ENCODE results near the gene C4orf50.

The C4orf50 gene

GRCh38 chr4:5942947-5943346 is 75.3 kb downstream of the C4orf50 start:
- in situ Hi-C loops (cut with MboI; ENCODE audit: low sequenced_read_pairs) = no loop called here
- no peak for DNase-seq (ENCODE audit: low spot score in 2 of 2)
- Histone ChIP-seq H3K36me3 (replicated peaks) (no peaks in the 10 kb centered on the region), H3K4me3 (no peak overlapping the region), H3K9me3 (no peaks in the 10 kb centered on the region), H3K27me3 (ENCODE audit: low read depth) (no peaks in the 10 kb centered on the region), H3K4me1 (peaks cover 5% of the 10 kb centered on the region; the same call in 1 of the 2 replicates)

GRCh38 chr4:5941601-5942000 is 76.6 kb downstream of the C4orf50 start:
- H3K9me3 ChIP-seq = no peaks in the 10 kb centered on the region
- peak in 1 of 2 experiments; percentile 35 for DNase-seq (ENCODE audit: low spot score in 2 of 2)
- H3K36me3 ChIP-seq (replicated peaks) = no peaks in the 10 kb centered on the region
- in situ Hi-C loops (cut with MboI; ENCODE audit: low sequenced_read_pairs) = no loop called here
- no peak overlapping the region for H3K4me3 ChIP-seq
- H3K27me3 ChIP-seq (ENCODE audit: low read depth) = no peaks in the 10 kb centered on the region
- H3K4me1 ChIP-seq = peaks cover 5% of the 10 kb centered on the region; the same call in 1 of the 2 replicates

GRCh38 chr4:5940470-5941203 is 77.6 kb downstream of the C4orf50 start:
- DNase-seq (ENCODE audit: low spot score in 2 of 2) = peak; percentile 14 to 67
- in situ Hi-C loops (cut with MboI; ENCODE audit: low sequenced_read_pairs) = no loop called here
- no peaks in the 10 kb centered on the region for H3K9me3 ChIP-seq

GRCh38 chr4:5933996-5934831 is 84.0 kb downstream of the C4orf50 start:
- no peak for DNase-seq (ENCODE audit: low spot score in 2 of 2)
- in situ Hi-C loops (cut with MboI; ENCODE audit: low sequenced_read_pairs) = no loop called here
- H3K36me3 ChIP-seq (replicated peaks) = no peaks in the 10 kb centered on the region
- peaks cover 17% of the 10 kb centered on the region for H3K27me3 ChIP-seq (ENCODE audit: low read depth)
- no peak overlapping the region for H3K4me3 ChIP-seq
- no peaks in the 10 kb centered on the region for H3K4me1 ChIP-seq
- no peaks in the 10 kb centered on the region for H3K9me3 ChIP-seq

More at GRCh38 chr4:5940470-5941203, 77.6 kb downstream of the C4orf50 start:
- H3K4me1 ChIP-seq = peaks cover 5% of the 10 kb centered on the region; the same call in 1 of the 2 replicates
- no peaks in the 10 kb centered on the region for H3K36me3 ChIP-seq (replicated peaks)
- no peaks in the 10 kb centered on the region; the same call in 1 of the 2 replicates for H3K27me3 ChIP-seq (ENCODE audit: low read depth)
- H3K4me3 ChIP-seq = no peak overlapping the region

GRCh38 chr4:5933116-5933515 is 85.1 kb downstream of the C4orf50 start:
- no peak for DNase-seq (ENCODE audit: low spot score in 2 of 2)
- Histone ChIP-seq H3K4me3 (no peak overlapping the region), H3K9me3 (no peaks in the 10 kb centered on the region), H3K27me3 (ENCODE audit: low read depth) (peaks cover 17% of the 10 kb centered on the region), H3K4me1 (no peaks in the 10 kb centered on the region), H3K36me3 (replicated peaks) (no peaks in the 10 kb centered on the region)
- in situ Hi-C loops (cut with MboI; ENCODE audit: low sequenced_read_pairs) = no loop called here

- Histone ChIP-seq H3K4me3 (no peak overlapping the region), H3K4me1 (no peaks in the 10 kb centered on the region), H3K36me3 (replicated peaks) (no peaks in the 10 kb centered on the region), H3K9me3 (no peaks in the 10 kb centered on the region), H3K27me3 (ENCODE audit: low read depth) (peaks cover 17% of the 10 kb centered on the region)
- in situ Hi-C loops (cut with MboI; ENCODE audit: low sequenced_read_pairs) = no loop called here
- no peak for DNase-seq (ENCODE audit: low spot score in 2 of 2)
These were observed 86.1 kb downstream of the C4orf50 start for GRCh38 chr4:5932035-5932568.

- Histone ChIP-seq H3K9me3 (no peaks in the 10 kb centered on the region), H3K27me3 (ENCODE audit: low read depth) (peaks cover 17% of the 10 kb centered on the region), H3K4me3 (no peak overlapping the region), H3K4me1 (no peaks in the 10 kb centered on the region), H3K36me3 (replicated peaks) (no peaks in the 10 kb centered on the region)
- in situ Hi-C loops (cut with MboI; ENCODE audit: low sequenced_read_pairs) = no loop called here
- DNase-seq (ENCODE audit: low spot score in 2 of 2) = no peak
These were observed 86.7 kb downstream of the C4orf50 start for GRCh38 chr4:5931526-5931925.

GRCh38 chr4:5930876-5931275 is 87.4 kb downstream of the C4orf50 start:
- Histone ChIP-seq H3K9me3 (no peaks in the 10 kb centered on the region), H3K36me3 (replicated peaks) (no peaks in the 10 kb centered on the region), H3K27me3 (ENCODE audit: low read depth) (peaks cover 17% of the 10 kb centered on the region), H3K4me1 (no peaks in the 10 kb centered on the region), H3K4me3 (no peak overlapping the region)
- no peak for DNase-seq (ENCODE audit: low spot score in 2 of 2)
- in situ Hi-C loops (cut with MboI; ENCODE audit: low sequenced_read_pairs) = no loop called here

- Histone ChIP-seq H3K4me1 (no peaks in the 10 kb centered on the region), H3K4me3 (no peak overlapping the region), H3K36me3 (replicated peaks) (no peaks in the 10 kb centered on the region), H3K27me3 (ENCODE audit: low read depth) (peaks cover 17% of the 10 kb centered on the region), H3K9me3 (no peaks in the 10 kb centered on the region)
- in situ Hi-C loops (cut with MboI; ENCODE audit: low sequenced_read_pairs) = no loop called here
- no peak for DNase-seq (ENCODE audit: low spot score in 2 of 2)
These were observed 87.8 kb downstream of the C4orf50 start for GRCh38 chr4:5930456-5930855.

GRCh38 chr4:5928844-5929420 is 89.3 kb downstream of the C4orf50 start:
- no peaks in the 10 kb centered on the region for H3K4me1 ChIP-seq
- no peaks in the 10 kb centered on the region for H3K36me3 ChIP-seq (replicated peaks)
- no peak overlapping the region for H3K4me3 ChIP-seq
- H3K9me3 ChIP-seq = no peaks in the 10 kb centered on the region
- H3K27me3 ChIP-seq (ENCODE audit: low read depth) = peaks cover 16% of the 10 kb centered on the region
- no peak for DNase-seq (ENCODE audit: low spot score in 2 of 2)
- in situ Hi-C loops (cut with MboI; ENCODE audit: low sequenced_read_pairs) = no loop called here

GRCh38 chr4:5928274-5928673 is 90.0 kb downstream of the C4orf50 start:
- Histone ChIP-seq H3K27me3 (ENCODE audit: low read depth) (peaks cover 12% of the 10 kb centered on the region), H3K9me3 (no peaks in the 10 kb centered on the region), H3K4me1 (no peaks in the 10 kb centered on the region), H3K36me3 (replicated peaks) (no peaks in the 10 kb centered on the region), H3K4me3 (no peak overlapping the region)
- DNase-seq (ENCODE audit: low spot score in 2 of 2) = no peak
- in situ Hi-C loops (cut with MboI; ENCODE audit: low sequenced_read_pairs) = no loop called here

- Histone ChIP-seq H3K4me3 (no peak overlapping the region), H3K9me3 (no peaks in the 10 kb centered on the region), H3K27me3 (ENCODE audit: low read depth) (peaks cover 9% of the 10 kb centered on the region), H3K4me1 (no peaks in the 10 kb centered on the region), H3K36me3 (replicated peaks) (no peaks in the 10 kb centered on the region)
- DNase-seq (ENCODE audit: low spot score in 2 of 2) = no peak
- in situ Hi-C loops (cut with MboI; ENCODE audit: low sequenced_read_pairs) = no loop called here
These were observed 90.5 kb downstream of the C4orf50 start for GRCh38 chr4:5927747-5928146.

- Histone ChIP-seq H3K4me1 (no peaks in the 10 kb centered on the region), H3K36me3 (replicated peaks) (no peaks in the 10 kb centered on the region), H3K4me3 (no peak overlapping the region), H3K9me3 (no peaks in the 10 kb centered on the region), H3K27me3 (ENCODE audit: low read depth) (peaks cover 9% of the 10 kb centered on the region; the same call in 1 of the 2 replicates)
- DNase-seq (ENCODE audit: low spot score in 2 of 2) = no peak
- in situ Hi-C loops (cut with MboI; ENCODE audit: low sequenced_read_pairs) = no loop called here
These were observed 91.1 kb downstream of the C4orf50 start for GRCh38 chr4:5927116-5927515.
